ENCODE measurements around the gene E2F6.

Gene E2F6

GRCh38 chr2:11465110-11465484 lies 864 bp downstream of the E2F6 start:
- in situ Hi-C loops (cut with MboI; ENCODE audit: low sequenced_read_pairs): no loop called here

- in situ Hi-C loops (cut with MboI; ENCODE audit: low sequenced_read_pairs): no loop called here
Observed at GRCh38 chr2:11459816-11460215, 6.1 kb downstream of the E2F6 start.

- in situ Hi-C loops (cut with MboI; ENCODE audit: low sequenced_read_pairs): no loop called here
Observed at GRCh38 chr2:11458753-11459152, 7.2 kb downstream of the E2F6 start.

- in situ Hi-C loops (cut with MboI; ENCODE audit: low sequenced_read_pairs): no loop called here
Observed at GRCh38 chr2:11457935-11458334, 8.0 kb downstream of the E2F6 start.

GRCh38 chr2:11456251-11456650 lies 9.7 kb downstream of the E2F6 start:
- in situ Hi-C loops (cut with MboI; ENCODE audit: low sequenced_read_pairs): no loop called here

GRCh38 chr2:11454824-11455223 lies 11.1 kb downstream of the E2F6 start:
- in situ Hi-C loops (cut with MboI; ENCODE audit: low sequenced_read_pairs): no loop called here

GRCh38 chr2:11450791-11451190 lies 15.2 kb downstream of the E2F6 start:
- in situ Hi-C loops (cut with MboI; ENCODE audit: low sequenced_read_pairs): no loop called here

- in situ Hi-C loops (cut with MboI; ENCODE audit: low sequenced_read_pairs): no loop called here
Observed at GRCh38 chr2:11446733-11447248, 19.2 kb downstream of the E2F6 start.

- in situ Hi-C loops (cut with MboI; ENCODE audit: low sequenced_read_pairs): no loop called here
Observed at GRCh38 chr2:11444737-11445136, 21.2 kb downstream of the E2F6 start.

- in situ Hi-C loops (cut with MboI; ENCODE audit: low sequenced_read_pairs): no loop called here
Observed at GRCh38 chr2:11438555-11439080, 27.3 kb downstream of the E2F6 start.

GRCh38 chr2:11437602-11438001 lies 28.4 kb downstream of the E2F6 start:
- in situ Hi-C loops (cut with MboI; ENCODE audit: low sequenced_read_pairs): no loop called here

GRCh38 chr2:11435036-11435435 lies 30.9 kb downstream of the E2F6 start:
- in situ Hi-C loops (cut with MboI; ENCODE audit: low sequenced_read_pairs): no loop called here

- in situ Hi-C loops (cut with MboI; ENCODE audit: low sequenced_read_pairs): no loop called here
Observed at GRCh38 chr2:11434443-11434842, 31.5 kb downstream of the E2F6 start.

- in situ Hi-C loops (cut with MboI; ENCODE audit: low sequenced_read_pairs): no loop called here
Observed at GRCh38 chr2:11433822-11434221, 32.1 kb downstream of the E2F6 start.

- in situ Hi-C loops (cut with MboI; ENCODE audit: low sequenced_read_pairs): no loop called here
Observed at GRCh38 chr2:11430729-11431128, 35.2 kb downstream of the E2F6 start.

- in situ Hi-C loops (cut with MboI; ENCODE audit: low sequenced_read_pairs): no loop called here
Observed at GRCh38 chr2:11427224-11427623, 38.7 kb downstream of the E2F6 start.

GRCh38 chr2:11422901-11423435 lies 43.0 kb downstream of the E2F6 start:
- in situ Hi-C loops (cut with MboI; ENCODE audit: low sequenced_read_pairs): loop anchor here (25.0 kb wide), 2 partner anchors 286 to 586 kb away; a partner anchor contains a TSS

- in situ Hi-C loops (cut with MboI; ENCODE audit: low sequenced_read_pairs): loop anchor here (25.0 kb wide), 2 partner anchors 285 to 585 kb away; a partner anchor contains a TSS
Observed at GRCh38 chr2:11422491-11422865, 43.5 kb downstream of the E2F6 start.

GRCh38 chr2:11421863-11422490 lies 44.0 kb downstream of the E2F6 start:
- in situ Hi-C loops (cut with MboI; ENCODE audit: low sequenced_read_pairs): loop anchor here (25.0 kb wide), 2 partner anchors 285 to 585 kb away; a partner anchor contains a TSS

GRCh38 chr2:11420671-11421070 lies 45.3 kb downstream of the E2F6 start:
- in situ Hi-C loops (cut with MboI; ENCODE audit: low sequenced_read_pairs): loop anchor here (25.0 kb wide), 2 partner anchors 283 to 583 kb away; a partner anchor contains a TSS

- in situ Hi-C loops (cut with MboI; ENCODE audit: low sequenced_read_pairs): loop anchor here (25.0 kb wide), 2 partner anchors 283 to 583 kb away; a partner anchor contains a TSS
Observed at GRCh38 chr2:11420190-11420589, 45.8 kb downstream of the E2F6 start.

- in situ Hi-C loops (cut with MboI; ENCODE audit: low sequenced_read_pairs): loop anchor here (25.0 kb wide), 2 partner anchors 282 to 582 kb away; a partner anchor contains a TSS
Observed at GRCh38 chr2:11419781-11420180, 46.2 kb downstream of the E2F6 start.

All from HL-60/S4 treated with retinoic acid at 250 ng/mL for 4 days and 3 days (cell line).